ENCODE results near the gene ZMYND19.
"Not testable (repeated sequence)": the region's sequence is repeated elsewhere in the genome, so short reads cannot be mapped to it uniquely, and the experiment has no call there.

Gene ZMYND19

GRCh38 chr9:137586854-137587253, 3.5 kb downstream of the ZMYND19 start:
- DNase-seq: no peak

GRCh38 chr9:137583957-137584356, 6.4 kb downstream of the ZMYND19 start:
- no peak for DNase-seq

DNA sequence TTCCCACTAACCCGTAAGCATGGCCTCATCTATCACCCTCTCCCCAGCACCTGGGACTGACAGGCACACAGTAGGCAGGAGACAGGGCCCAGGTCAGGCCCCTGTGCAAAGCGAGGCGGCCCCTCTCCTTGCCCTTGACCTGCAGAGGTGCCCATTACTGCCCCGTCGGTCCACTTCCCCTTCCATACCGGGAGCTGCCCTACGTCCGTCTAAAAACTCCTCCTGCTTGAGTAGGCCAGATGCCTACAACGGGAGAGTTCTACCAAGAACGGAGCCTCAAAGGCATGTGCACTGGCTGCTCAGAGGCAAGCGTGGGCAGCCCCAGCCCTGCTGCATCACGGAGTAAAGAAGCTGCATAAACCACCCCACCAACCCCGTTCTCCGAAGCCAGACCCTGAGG, 7.0 kb downstream of the ZMYND19 start:
- no peak for DNase-seq

DNA sequence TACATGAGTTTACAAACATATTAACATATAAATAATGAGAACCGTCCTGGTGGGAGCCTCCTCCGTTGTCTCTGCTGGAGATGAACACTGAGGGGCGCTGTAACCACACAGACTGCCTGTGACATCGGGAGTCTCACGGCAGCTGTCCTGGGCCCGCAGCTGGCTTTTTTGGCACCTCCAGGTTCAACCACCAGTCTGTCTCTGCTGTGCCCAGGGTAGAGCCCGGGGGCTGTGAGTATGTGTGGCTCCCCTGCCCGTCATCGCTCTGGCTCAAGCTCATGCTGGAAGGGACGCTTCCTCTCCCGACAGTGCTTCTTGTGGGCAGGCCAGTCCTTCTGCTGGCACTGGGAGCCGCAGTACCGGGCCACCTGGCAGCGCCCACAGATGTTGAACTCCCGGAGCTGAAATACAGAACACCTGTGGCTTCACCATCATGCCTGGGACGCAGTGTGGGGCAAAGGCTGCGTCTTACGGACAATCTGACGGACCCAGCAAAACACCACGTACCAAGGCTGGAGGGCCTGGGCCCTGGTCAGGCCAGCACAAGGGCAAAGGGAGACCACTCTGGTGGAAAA, 7.9 kb downstream of the ZMYND19 start:
- DNase-seq: no peak

DNA sequence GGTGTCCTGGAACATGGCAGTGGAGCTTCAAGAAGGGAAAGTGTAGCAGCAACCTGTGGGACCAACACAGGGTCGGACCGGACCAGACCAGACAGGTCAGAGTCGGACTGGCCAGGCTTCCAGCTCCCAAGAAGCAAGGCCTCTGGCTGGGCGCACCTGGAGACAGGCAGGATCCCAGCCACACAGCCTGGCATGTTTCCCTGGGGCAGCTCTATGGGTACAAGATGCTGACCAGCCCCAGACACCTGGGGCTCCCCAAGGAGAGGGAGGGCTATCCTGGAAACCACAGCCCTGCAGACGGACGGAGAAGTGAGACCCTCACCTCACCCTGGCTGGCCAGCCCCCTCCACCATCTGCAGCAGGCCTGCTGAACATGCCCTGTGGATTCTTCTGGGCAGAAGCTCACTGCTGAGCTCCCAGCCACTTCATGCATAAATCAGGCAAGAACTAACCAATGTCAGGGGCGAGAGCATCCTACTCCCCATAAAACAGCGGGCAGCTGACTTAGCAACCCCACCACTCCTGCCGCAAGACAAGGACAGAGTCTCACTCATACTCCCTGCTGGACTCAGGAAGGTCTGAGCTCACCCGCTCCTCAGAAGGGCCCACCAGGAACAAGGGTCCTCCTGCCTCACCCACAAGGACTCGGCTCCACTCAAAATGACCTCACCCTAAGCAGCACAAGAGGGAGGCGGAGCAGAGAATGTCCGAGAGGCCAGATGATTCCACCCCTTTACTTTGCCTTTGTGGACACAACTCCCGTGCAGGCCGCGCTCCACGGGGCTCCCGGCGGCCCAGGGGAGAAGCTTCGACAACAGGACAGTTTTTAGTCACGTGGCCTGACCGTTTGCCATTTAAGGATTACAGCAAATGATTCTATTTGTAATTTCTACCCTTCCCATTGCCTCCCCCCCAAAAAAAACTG, 8.7 kb downstream of the ZMYND19 start:
- DNase-seq: no peak

GRCh38 chr9:137580954-137581322, 9.4 kb downstream of the ZMYND19 start:
- DNase-seq: no peak

DNA sequence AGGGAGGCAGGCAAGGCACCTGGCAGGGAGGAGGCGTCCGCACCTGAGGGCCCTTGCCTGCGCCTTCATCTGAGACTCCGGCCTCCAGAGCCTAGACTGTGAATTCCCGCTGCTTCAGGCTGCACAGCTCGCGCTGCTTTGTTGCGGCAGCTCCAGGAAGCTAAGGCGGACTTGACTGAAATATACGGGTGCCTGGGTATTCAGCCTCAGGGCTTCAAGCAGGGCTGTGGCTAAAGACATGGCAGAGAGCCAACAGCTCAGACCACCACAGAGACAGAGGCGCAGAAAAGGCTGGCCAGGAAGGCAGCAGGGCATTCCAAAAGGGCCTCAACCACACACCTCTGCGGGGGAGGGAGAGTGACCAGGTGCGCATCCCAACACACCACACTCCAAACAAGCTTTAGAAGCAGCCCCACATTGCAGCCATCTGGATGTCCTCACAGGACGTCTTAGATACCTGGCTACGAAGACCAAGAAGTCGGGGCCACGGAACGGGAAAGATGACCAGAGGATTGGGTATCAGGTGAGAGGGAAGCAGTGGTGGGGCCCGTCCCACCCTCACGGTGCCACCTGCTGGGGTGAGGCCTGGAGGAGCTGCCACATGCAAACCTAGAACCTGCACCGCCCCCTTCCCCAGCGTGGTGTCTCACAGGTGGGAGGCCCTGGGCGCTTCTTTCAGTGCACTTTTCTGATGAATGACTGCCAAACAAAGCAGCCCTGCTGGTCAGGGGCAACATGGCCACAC, 9.9 kb downstream of the ZMYND19 start:
- DNase-seq: no peak

GRCh38 chr9:137579259-137579604, 11.1 kb downstream of the ZMYND19 start:
- no peak for DNase-seq

- DNase-seq: peak; percentile 95
These were observed 11.6 kb downstream of the ZMYND19 start, which contains the start of gene DPH7 for GRCh38 chr9:137578518-137579258. Gene DPH7 (minus strand): TSS chr9:137578925. CDS start chr9:137578777, 148 bp downstream.

DNA sequence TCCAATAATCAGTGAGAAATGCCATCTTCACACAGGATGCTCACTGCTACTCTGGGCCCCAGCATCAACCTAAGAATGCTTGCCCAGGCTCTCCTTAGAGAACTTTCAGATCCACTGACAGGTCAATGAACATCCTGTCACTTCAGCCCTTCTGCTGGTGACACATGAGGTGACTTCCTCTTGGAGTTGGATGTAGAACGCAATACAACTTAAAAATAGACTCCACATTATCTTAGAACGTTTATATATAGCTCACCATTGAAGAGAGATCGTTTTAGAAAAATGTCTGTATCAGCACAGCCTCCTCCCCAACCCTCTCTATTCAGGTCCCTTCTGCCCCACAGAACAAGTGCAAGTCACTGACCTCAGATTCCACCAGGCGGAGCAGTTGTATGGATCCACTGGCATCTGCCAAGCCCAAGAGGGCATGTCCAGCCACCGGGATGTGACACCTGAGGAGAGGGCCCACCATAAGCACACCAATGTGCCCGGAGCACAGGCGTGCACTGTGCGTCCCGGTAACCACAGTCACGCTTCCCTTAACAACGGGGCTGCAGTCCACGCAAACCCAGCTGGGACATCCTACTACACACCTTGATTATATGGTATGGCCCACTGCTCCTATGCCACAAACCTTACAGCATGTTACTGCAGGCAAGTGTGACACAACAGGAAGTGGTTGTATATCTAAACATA, 14.4 kb downstream of the ZMYND19 start:
- no peak for DNase-seq

DNA sequence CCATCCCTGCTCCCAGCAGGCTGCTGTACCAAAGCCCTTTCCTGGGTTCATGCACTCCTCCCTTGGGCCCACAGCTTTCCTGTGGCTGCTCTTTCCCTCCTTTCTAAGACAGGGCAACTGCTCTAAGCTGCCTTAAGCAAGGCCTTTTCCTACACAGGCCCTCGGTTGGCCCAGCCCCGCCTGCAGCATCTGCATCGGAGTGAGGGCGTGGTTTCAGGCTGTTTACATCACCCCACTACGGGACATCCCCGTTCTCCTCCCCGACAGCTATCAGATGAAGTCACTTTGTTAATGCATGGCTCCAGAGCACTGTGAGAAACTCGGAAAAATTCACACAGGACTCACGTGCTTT, 15.0 kb downstream of the ZMYND19 start:
- DNase-seq: no peak

- DNase-seq: no peak
These were observed 16.1 kb downstream of the ZMYND19 start for GRCh38 chr9:137574192-137574591.

DNA sequence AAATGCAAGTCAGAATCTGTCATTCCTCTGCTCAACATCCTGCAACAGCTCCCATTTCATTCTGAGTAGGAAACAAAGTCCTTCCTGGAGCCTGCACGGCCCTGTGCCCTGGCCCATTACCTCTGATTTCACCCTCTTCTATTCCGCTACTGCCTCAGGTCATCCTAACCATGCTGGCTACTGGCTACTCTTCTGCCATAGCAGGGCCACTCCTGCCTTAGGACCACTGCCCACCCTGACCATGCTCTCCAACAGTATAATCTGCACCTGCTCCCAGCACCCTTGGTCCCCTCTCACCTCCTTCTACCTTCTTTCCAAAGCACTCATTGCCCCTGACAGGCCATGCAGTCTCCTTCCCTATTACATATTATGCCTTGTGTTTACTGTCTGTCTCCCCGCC, 19.7 kb downstream of the ZMYND19 start:
- no peak for DNase-seq

DNA sequence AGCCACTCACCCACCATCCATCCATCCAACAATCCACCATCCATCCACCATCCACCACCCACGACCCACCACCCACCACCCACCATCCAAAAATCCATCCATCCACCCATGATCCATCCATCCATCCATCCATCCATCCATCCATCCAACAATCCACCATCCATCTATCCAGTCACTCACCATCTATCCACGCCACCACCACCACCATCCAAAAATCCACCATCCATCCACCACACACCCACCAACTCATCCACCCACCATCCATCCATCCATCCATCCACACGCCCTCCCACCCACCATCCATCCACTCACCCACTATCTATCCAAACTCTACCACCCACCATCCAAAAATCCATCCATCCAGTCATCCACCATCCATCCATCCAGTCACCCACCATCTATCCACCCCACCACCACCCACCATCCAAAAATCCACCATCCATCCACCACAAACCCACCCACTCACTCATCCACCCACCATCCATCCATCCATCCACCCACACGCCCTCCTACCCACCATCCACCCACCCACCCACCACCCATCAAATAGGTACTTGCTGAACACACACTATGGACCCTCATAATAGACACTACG, 20.6 kb downstream of the ZMYND19 start:
- DNase-seq: no peak

DNA sequence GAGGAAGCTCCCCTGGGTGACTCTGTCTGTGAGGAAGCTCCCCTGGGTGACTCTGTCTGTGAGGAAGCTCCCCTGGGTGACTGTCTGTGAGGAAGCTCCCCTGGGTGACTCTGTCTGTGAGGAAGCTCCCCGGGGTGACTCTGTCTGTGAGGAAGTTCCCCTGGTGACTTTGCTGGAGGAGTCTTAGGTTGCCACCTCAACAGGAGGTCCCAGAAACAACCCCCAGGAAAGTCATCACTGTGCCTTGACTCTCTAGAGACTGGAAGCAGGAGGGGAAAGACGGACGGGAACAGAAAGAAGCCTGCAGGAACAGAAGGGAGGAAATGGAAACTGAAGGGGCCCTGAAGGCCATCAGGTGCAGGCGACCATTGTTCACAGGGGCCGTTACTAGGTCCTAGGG, 21.9 kb downstream of the ZMYND19 start:
- DNase-seq: not testable (repeated sequence)

GRCh38 chr9:137564817-137565411, 25.4 kb downstream of the ZMYND19 start:
- DNase-seq: no peak

GRCh38 chr9:137564134-137564533, 26.2 kb downstream of the ZMYND19 start:
- DNase-seq: no peak

DNA sequence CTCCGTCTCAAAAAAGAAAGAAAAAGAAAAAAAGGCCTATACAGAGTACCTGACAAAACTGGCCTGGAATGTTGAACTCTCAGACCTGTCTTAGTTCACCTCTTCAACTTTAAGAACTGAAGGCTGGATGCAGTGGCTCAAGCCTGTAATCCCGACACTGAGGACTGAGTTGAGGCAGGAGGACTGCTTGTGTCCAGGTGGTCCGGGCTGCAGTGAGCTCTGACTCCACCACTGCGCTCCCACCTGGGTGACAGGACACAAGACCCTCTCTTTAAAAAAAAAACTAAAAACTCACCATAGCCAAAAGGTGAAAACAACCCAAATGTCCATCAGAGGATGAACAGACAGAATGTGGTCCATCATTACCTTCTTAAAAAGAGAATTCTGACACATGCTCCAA, 32.2 kb downstream of the ZMYND19 start:
- DNase-seq: no peak

GRCh38 chr9:137556069-137556838, 34.1 kb downstream of the ZMYND19 start:
- no peak for DNase-seq

DNA sequence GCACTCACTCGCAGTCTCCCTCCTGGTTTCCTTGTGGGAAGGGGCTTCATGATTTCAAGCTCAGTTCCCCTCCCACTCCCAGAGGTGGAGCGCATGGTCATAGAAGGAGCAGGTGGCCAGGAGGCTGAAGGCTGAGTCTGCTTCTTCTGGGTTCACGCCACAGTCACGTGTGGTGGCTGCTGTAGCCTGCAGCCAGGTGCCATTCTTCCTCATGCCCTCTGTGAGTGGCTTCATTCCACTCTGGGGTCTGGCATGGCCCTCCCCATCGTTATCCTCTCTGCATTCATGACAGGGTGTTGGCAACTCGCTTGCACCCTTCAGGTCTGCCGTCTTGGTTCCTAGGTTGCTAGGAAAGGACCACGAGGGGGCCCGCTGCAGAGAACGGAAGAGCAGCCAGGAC, 35.1 kb downstream of the ZMYND19 start:
- DNase-seq: no peak

DNA sequence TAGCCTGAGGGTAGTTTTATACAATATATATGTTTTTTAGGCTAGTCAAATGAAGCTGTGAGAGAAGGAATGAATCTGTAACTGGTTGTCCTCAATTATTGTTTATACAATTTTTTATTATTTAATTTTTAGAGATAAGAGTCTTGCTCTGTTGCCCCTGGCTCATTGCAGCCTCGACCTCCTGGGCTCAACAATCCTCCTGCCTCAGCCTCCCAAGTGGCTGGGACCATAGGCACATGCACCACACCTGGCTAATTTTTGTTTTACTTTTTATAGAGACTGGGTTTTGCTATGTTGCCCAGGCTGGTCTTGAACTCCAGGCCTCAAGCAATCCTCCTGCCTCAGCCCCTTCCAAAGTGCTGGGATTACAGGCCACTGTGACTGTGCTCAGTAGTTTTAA, 36.0 kb downstream of the ZMYND19 start:
- no peak for DNase-seq

All from NCI-H774 (cell line).